HepG2 (cell line): ENCODE measurements around the gene MRPS7. TPM values are rescaled to one million over a fixed set of nuclear protein-coding genes. Genes with fewer than 3 reads are reported as not detected.
A peak's percentile ranks its signal among the peaks of the same experiment; 100 is the strongest.

Experiments
- AKAP8 ChIP-seq: sonication (generic); formaldehyde crosslinking; IDR thresholded peaks from 2 replicates; pipeline ENCODE4 v1.5.1; 2020; ENCODE audit warnings: mild to moderate bottlenecking, missing genetic modification reagents
- ARNT ChIP-seq: fragments of 450-650 bp; IDR thresholded peaks from 2 replicates; pipeline ENCODE4 v1.6.1; 2017
- ARNT2 ChIP-seq: sonication (generic); formaldehyde crosslinking; IDR thresholded peaks from 2 replicates; pipeline ENCODE4 v1.8.0; 2022; ENCODE audit warnings: mild to moderate bottlenecking, low read depth, missing genetic modification reagents, moderate library complexity
- MYC ChIP-seq: sonication (generic); formaldehyde crosslinking; IDR thresholded peaks from 2 replicates; pipeline ENCODE4 v1.9.0; 2021; ENCODE audit warnings: missing genetic modification reagents, borderline replicate concordance
- RFXANK ChIP-seq: IDR thresholded peaks from 2 replicates; pipeline ENCODE4 v1.6.1; 2016
- SNRNP70 ChIP-seq: fragments of 200-400 bp; formaldehyde crosslinking; IDR thresholded peaks from 2 replicates; pipeline ENCODE4 v1.6.1; 2017; ENCODE audit warnings: mild to moderate bottlenecking, low read depth, low read length, moderate library complexity
- STAG1 ChIP-seq: sonication (generic); formaldehyde crosslinking; IDR thresholded peaks from 2 replicates; pipeline ENCODE4 v1.4.0; 2020; ENCODE audit warnings: missing genetic modification reagents
- TAF1 ChIP-seq: sonication (generic); formaldehyde crosslinking; IDR thresholded peaks from 2 replicates; pipeline ENCODE4 v1.4.0; 2020; ENCODE audit warnings: missing genetic modification reagents
- ZBTB7B ChIP-seq: sonication (generic); formaldehyde crosslinking; IDR thresholded peaks from 2 replicates; pipeline ENCODE4 v1.4.0; 2020; ENCODE audit warnings: missing genetic modification reagents
- ZNF30 ChIP-seq: sonication (generic); formaldehyde crosslinking; IDR thresholded peaks from 2 replicates; pipeline ENCODE4 v1.5.0; 2020; ENCODE audit warnings: mild to moderate bottlenecking, missing genetic modification reagents
- ZNF552 ChIP-seq: sonication (generic); formaldehyde crosslinking; IDR thresholded peaks from 2 replicates; pipeline ENCODE4 v1.9.0; 2022; ENCODE audit warnings: missing genetic modification reagents, mild to moderate bottlenecking, borderline replicate concordance
- ZNF557 ChIP-seq: sonication (generic); formaldehyde crosslinking; IDR thresholded peaks from 2 replicates; pipeline ENCODE4 v1.4.0; 2020; ENCODE audit warnings: missing genetic modification reagents
- ZNF598 ChIP-seq: sonication (generic); formaldehyde crosslinking; IDR thresholded peaks from 2 replicates; pipeline ENCODE4 v1.5.1; 2020; ENCODE audit warnings: mild to moderate bottlenecking, missing genetic modification reagents, borderline replicate concordance
- ZNF629 ChIP-seq: sonication (generic); formaldehyde crosslinking; conservative IDR thresholded peaks from 2 replicates; pipeline ENCODE4 v1.5.0; 2020; ENCODE audit warnings: missing genetic modification reagents
- ZNF747 ChIP-seq: sonication (generic); formaldehyde crosslinking; IDR thresholded peaks from 2 replicates; pipeline ENCODE4 v1.8.1; 2023; ENCODE audit warnings: missing genetic modification reagents, mild to moderate bottlenecking, borderline replicate concordance
- ZNF775 ChIP-seq: sonication (generic); formaldehyde crosslinking; IDR thresholded peaks from 2 replicates; pipeline ENCODE4 v1.4.0; 2020; ENCODE audit warnings: missing genetic modification reagents, mild to moderate bottlenecking, moderate library complexity, borderline replicate concordance
- ZSCAN20 ChIP-seq: sonication (generic); formaldehyde crosslinking; IDR thresholded peaks from 2 replicates; pipeline ENCODE4 v1.4.0; 2020; ENCODE audit warnings: missing genetic modification reagents, mild to moderate bottlenecking, borderline replicate concordance
- polyA plus RNA-seq, 8 experiments: library from polyadenylated mRNA; depleted of rRNA in 3 of 8; stranded (reverse) in 7 of 8; unstranded in 1 of 8; fragments of >200 nt; fragmentation: Illumina TruSeq in 4 of 8; extraction: Trizol in 4 of 8; gene quantifications; 2 replicates each; pipeline versions ENCODE4 v1.2.1 to v1.2.3, GENCODE V29; 2011 to 2016; ENCODE audit warnings: low read depth in 4 of 8, missing spikeins in 1 of 8, mixed read lengths in 1 of 8; ENCODE audit not compliant: insufficient read depth in 1 of 8
- total RNA-seq, 5 experiments: library from RNA; depleted of rRNA; stranded (reverse); fragments of >200 nt; fragmentation: Illumina TruSeq; extraction: Trizol; gene quantifications; 2 replicates each; pipeline ENCODE4 v1.2.3, GENCODE V29; 2016; ENCODE audit warnings: low read depth in 1 of 5
- TF ChIP-seq, protein P1 (sequence below): sonication (generic); formaldehyde crosslinking; IDR thresholded peaks from 2 replicates; pipeline ENCODE4 v1.4.0; 2020; ENCODE audit warnings: missing genetic modification reagents
- TF ChIP-seq, protein P2 (sequence below): sonication (generic); formaldehyde crosslinking; IDR thresholded peaks from 2 replicates; pipeline ENCODE4 v1.4.0; 2020; ENCODE audit warnings: mild to moderate bottlenecking, low read depth, missing genetic modification reagents
- TF ChIP-seq, protein P3 (sequence below): sonication (generic); formaldehyde crosslinking; IDR thresholded peaks from 2 replicates; pipeline ENCODE4 v1.5.0; 2020; ENCODE audit warnings: missing genetic modification reagents
- TF ChIP-seq, protein P4 (sequence below): sonication (generic); formaldehyde crosslinking; conservative IDR thresholded peaks from 2 replicates; pipeline ENCODE4 v1.8.0; 2022; ENCODE audit warnings: mild to moderate bottlenecking, moderate library complexity, missing genetic modification reagents
- TF ChIP-seq, protein P5 (sequence below): sonication (generic); formaldehyde crosslinking; IDR thresholded peaks from 2 replicates; pipeline ENCODE4 v1.4.0; 2020; ENCODE audit warnings: missing genetic modification reagents, low read depth, mild to moderate bottlenecking, borderline replicate concordance

Gene MRPS7
- total and polyA plus RNA-seq, 2 of the 13 experiments (the other 11 are each of a cell fraction or from before 2014, with no cell fraction given): 97.0 to 162 TPM

DNA sequence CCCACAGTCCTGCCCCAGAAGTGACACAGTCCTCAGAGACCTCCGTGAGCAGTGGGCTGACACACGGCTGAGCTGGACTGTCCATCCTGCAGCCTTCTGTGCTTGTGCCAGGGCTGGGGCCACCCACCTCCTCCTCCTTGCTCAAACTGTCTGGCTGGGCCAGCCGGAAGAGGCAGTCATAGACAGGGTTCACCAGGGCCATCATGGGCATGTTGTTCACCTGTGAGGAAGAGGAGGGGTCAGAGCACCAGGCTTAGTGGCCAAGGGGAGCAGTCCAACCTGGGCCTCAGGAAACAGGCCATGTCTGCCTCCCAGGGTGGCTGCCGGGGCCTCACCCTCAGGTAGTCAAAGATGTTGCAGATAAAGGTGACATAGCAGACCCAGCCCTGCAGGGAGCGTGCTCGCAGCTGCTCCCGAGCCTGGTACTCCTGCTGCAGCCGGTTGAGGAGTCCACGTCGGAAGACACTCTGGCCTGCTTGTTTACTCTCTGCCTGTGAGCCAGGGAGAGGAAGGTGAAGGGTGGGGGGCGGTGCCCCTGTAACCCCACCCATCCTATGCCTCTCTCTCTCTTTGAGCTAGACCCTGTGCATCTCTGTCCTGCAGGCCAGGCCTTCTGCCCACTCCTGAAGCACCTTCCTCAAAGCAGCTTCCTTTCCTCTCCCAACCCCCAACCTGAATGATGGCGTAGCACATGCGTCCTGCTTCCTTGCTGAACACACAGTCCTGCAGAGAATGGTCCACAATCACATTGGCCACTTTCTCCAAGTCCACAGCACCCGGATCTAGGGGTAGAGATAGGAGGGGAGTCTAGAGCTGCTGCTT lies 5.9 kb downstream of the MRPS7 start (continued):
- TF ChIP-seq, protein P1, sequence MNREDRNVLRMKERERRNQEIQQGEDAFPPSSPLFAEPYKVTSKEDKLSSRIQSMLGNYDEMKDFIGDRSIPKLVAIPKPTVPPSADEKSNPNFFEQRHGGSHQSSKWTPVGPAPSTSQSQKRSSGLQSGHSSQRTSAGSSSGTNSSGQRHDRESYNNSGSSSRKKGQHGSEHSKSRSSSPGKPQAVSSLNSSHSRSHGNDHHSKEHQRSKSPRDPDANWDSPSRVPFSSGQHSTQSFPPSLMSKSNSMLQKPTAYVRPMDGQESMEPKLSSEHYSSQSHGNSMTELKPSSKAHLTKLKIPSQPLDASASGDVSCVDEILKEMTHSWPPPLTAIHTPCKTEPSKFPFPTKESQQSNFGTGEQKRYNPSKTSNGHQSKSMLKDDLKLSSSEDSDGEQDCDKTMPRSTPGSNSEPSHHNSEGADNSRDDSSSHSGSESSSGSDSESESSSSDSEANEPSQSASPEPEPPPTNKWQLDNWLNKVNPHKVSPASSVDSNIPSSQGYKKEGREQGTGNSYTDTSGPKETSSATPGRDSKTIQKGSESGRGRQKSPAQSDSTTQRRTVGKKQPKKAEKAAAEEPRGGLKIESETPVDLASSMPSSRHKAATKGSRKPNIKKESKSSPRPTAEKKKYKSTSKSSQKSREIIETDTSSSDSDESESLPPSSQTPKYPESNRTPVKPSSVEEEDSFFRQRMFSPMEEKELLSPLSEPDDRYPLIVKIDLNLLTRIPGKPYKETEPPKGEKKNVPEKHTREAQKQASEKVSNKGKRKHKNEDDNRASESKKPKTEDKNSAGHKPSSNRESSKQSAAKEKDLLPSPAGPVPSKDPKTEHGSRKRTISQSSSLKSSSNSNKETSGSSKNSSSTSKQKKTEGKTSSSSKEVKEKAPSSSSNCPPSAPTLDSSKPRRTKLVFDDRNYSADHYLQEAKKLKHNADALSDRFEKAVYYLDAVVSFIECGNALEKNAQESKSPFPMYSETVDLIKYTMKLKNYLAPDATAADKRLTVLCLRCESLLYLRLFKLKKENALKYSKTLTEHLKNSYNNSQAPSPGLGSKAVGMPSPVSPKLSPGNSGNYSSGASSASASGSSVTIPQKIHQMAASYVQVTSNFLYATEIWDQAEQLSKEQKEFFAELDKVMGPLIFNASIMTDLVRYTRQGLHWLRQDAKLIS (CRISPR knock-in tag): no peak
- TF ChIP-seq, protein P2, sequence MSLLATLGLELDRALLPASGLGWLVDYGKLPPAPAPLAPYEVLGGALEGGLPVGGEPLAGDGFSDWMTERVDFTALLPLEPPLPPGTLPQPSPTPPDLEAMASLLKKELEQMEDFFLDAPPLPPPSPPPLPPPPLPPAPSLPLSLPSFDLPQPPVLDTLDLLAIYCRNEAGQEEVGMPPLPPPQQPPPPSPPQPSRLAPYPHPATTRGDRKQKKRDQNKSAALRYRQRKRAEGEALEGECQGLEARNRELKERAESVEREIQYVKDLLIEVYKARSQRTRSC (CRISPR knock-in tag): no peak
- TF ChIP-seq ZNF552 (CRISPR knock-in tag) (0 out of 2 replicates have a peak, but pooled peaks have one; percentile 25), ZNF629 (no peak), SNRNP70 (no peak), ZSCAN20 (CRISPR knock-in tag) (no peak), TAF1 (no peak; the same call in 1 of the 2 replicates), ZNF30 (no peak), ZNF557 (CRISPR knock-in tag) (no peak), STAG1 (CRISPR knock-in tag) (peak; percentile 81), ZBTB7B (CRISPR knock-in tag) (peak; percentile 83), ARNT2 (CRISPR knock-in tag) (no peak), RFXANK (no peak), ZNF598 (peak; percentile 93; the same call in 1 of the 2 replicates), ZNF775 (CRISPR knock-in tag) (no peak), ZNF747 (CRISPR knock-in tag) (no peak), MYC (CRISPR knock-in tag) (peak; percentile 65; the same call in 1 of the 2 replicates), AKAP8 (peak; percentile 92; the same call in 1 of the 2 replicates), ARNT (no peak)
- TF ChIP-seq, protein P3, sequence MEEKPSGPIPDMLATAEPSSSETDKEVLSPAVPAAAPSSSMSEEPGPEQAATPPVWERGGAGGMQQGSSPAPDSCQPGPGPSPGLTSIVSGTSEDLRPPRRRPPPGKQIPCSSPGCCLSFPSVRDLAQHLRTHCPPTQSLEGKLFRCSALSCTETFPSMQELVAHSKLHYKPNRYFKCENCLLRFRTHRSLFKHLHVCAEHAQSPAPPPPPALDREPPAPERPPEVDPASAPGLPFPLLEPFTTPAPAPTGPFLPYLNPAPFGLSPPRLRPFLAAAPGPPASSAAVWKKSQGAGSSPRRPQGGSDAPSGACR (CRISPR knock-in tag): peak; percentile 81; the same call in 1 of the 2 replicates
- TF ChIP-seq, protein P4, sequence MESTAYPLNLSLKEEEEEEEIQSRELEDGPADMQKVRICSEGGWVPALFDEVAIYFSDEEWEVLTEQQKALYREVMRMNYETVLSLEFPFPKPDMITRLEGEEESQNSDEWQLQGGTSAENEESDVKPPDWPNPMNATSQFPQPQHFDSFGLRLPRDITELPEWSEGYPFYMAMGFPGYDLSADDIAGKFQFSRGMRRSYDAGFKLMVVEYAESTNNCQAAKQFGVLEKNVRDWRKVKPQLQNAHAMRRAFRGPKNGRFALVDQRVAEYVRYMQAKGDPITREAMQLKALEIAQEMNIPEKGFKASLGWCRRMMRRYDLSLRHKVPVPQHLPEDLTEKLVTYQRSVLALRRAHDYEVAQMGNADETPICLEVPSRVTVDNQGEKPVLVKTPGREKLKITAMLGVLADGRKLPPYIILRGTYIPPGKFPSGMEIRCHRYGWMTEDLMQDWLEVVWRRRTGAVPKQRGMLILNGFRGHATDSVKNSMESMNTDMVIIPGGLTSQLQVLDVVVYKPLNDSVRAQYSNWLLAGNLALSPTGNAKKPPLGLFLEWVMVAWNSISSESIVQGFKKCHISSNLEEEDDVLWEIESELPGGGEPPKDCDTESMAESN (CRISPR knock-in tag): 0 out of 2 replicates have a peak, but pooled peaks have one; percentile 70
- TF ChIP-seq, protein P5, sequence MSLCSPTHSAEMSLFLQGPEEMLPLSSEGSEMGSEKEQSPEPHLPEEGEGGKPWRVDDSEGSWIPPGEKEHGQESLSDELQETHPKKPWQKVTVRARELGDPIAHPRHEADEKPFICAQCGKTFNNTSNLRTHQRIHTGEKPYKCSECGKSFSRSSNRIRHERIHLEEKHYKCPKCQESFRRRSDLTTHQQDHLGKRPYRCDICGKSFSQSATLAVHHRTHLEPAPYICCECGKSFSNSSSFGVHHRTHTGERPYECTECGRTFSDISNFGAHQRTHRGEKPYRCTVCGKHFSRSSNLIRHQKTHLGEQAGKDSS (CRISPR knock-in tag): peak; percentile 96
